OCI-LY7 (cell line): ENCODE data around the gene PCNT. TPM values are rescaled to one million over a fixed set of nuclear protein-coding genes. Genes with fewer than 3 reads are reported as not detected.

Experiments
- BruUV-seq: library from RNA; stranded (reverse); fragments of 400-500 nt; replicated peaks from 2 replicates; lab custom pipeline; 2021; lab: Mats Ljungman, UMichigan
- CTCF ChIA-PET: fragments of 300-600 bp; sonication (Branson Sonifier 250); formaldehyde crosslinking; loops from one replicate; lab custom pipeline; 2022; ENCODE audit warnings: antibody characterized with exemption; ENCODE audit not compliant: unreplicated experiment; lab: Charles Lee
- POLR2A ChIA-PET: fragments of 300-600 bp; sonication (Branson Sonifier 250); formaldehyde crosslinking; loops from one replicate; lab custom pipeline; 2022; ENCODE audit warnings: antibody characterized with exemption; lab: Charles Lee
- DNase-seq: peaks from one replicate; pipeline ENCODE4 v3.0.0-alpha.2; 2015; ENCODE audit warnings: low spot score
- H2AFZ ChIP-seq: fragments of 200-600 bp; sonication (generic), shearing (Covaris generic); 2 replicates; pipeline ENCODE4 v1.6.1; 2014; ENCODE audit warnings: mild to moderate bottlenecking, antibody characterized with exemption, low read length, moderate library complexity
- H3K27ac ChIP-seq: fragments of 200-600 bp; sonication (generic); 2 replicates; pipeline ENCODE4 v1.5.1; 2014; ENCODE audit warnings: mixed run types, low read depth, mild to moderate bottlenecking, moderate library complexity, low read length, inconsistent platforms; ENCODE audit not compliant: poor library complexity, severe bottlenecking
- H3K36me3 ChIP-seq: fragments of 200-600 bp; sonication (generic); 2 replicates; pipeline ENCODE4 v1.6.1; 2014; ENCODE audit warnings: mild to moderate bottlenecking, antibody characterized with exemption, low read length, moderate library complexity, mixed read lengths; ENCODE audit not compliant: insufficient read depth
- H3K4me1 ChIP-seq: fragments of 200-600 bp; sonication (generic); 2 replicates; pipeline ENCODE4 v1.5.1; 2014; ENCODE audit warnings: mild to moderate bottlenecking, low read length; ENCODE audit not compliant: insufficient read depth, poor library complexity, severe bottlenecking
- H3K4me2 ChIP-seq: fragments of 200-600 bp; sonication (generic); 2 replicates; pipeline ENCODE4 v1.6.1; 2014; ENCODE audit warnings: mild to moderate bottlenecking, low read length
- H3K4me3 ChIP-seq: fragments of 200-600 bp; sonication (generic); 2 replicates; pipeline ENCODE4 v1.5.1; 2014; ENCODE audit warnings: mild to moderate bottlenecking, low read depth, low read length; ENCODE audit not compliant: poor library complexity, severe bottlenecking
- H3K79me2 ChIP-seq: fragments of 200-600 bp; sonication (generic); 2 replicates; pipeline ENCODE4 v1.6.1; 2016; ENCODE audit warnings: low read depth, mild to moderate bottlenecking, low read length, moderate library complexity, mixed read lengths; ENCODE audit not compliant: insufficient read depth
- H3K9me2 ChIP-seq: fragments of 200-600 bp; sonication (generic); 2 replicates; pipeline ENCODE4 v1.6.1; 2016; ENCODE audit warnings: mild to moderate bottlenecking, low read length, mixed read lengths; ENCODE audit not compliant: insufficient read depth
- H3K9me3 ChIP-seq: fragments of 200-600 bp; sonication (generic); 2 replicates; pipeline ENCODE4 v1.6.1; 2014; ENCODE audit warnings: mild to moderate bottlenecking, mixed run types, low read length, mixed read lengths
- H4K20me1 ChIP-seq: fragments of 200-600 bp; sonication (generic); 2 replicates; pipeline ENCODE4 v1.6.1; 2014; ENCODE audit warnings: mild to moderate bottlenecking, antibody characterized with exemption, low read length, moderate library complexity, mixed read lengths; ENCODE audit not compliant: insufficient read depth
- CTCF ChIP-seq: fragments of 200-600 bp; sonication (generic); conservative IDR thresholded peaks from 2 replicates; pipeline ENCODE4 v1.5.1; 2014; ENCODE audit warnings: mild to moderate bottlenecking, antibody characterized with exemption, low read length, moderate library complexity, mixed read lengths
- EZH2phosphoT487 ChIP-seq: fragments of 200-600 bp; sonication (generic); IDR thresholded peaks from 2 replicates; pipeline ENCODE4 v1.6.1; 2018; ENCODE audit warnings: low read depth, borderline replicate concordance, mild to moderate bottlenecking, mixed run types, antibody characterized with exemption, low read length, moderate library complexity, mixed read lengths
- intact Hi-C: fragments of 100-400 bp; cut with micrococcal nuclease; formaldehyde crosslinking; loops from one replicate; pipeline ENCODE4 v1.10.0; 2022; ENCODE audit not compliant: unreplicated experiment
- total RNA-seq, 2 experiments: library from RNA; depleted of rRNA in 1 of 2; stranded (reverse); fragments of >200 nt in 1 of 2; shearing (Covaris generic) in 1 of 2; gene quantifications; 2 replicates each; pipeline ENCODE4 v1.2.3, GENCODE V29; 2014 to 2022

Gene PCNT
- total RNA-seq, 2 experiments from 2014 or later: 48.4 to 84.1 TPM

DNA sequence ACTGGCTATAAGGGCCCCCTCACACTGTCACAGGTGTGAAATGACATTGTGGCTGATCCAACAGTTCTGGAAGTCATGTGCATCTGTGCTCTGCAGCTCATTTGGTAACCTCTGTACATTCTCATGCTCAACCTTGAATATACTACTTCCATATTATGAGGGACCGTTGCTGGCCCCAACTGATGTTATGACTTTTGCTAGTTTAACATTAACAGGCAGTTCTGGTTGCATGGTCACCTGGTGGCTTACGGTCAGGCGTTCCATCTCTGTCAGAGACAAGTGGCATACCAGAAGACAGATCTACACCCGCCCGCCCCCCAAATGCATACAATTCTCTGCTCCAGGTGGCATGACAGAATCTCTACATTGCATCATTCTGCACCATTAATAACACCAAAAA is 128.8 kb downstream of the PCNT start:
- H3K4me2 ChIP-seq: no peak overlapping the region
- H2AFZ ChIP-seq: no peak overlapping the region
- DNase-seq: no peak
- no peak overlapping the region for H3K4me3 ChIP-seq
- peaks cover 10% of the 10 kb centered on the region for H3K4me1 ChIP-seq
- ChIA-PET POLR2A (no interaction called here), CTCF (no interaction called here)
- no TSS peak for BruUV-seq
- peaks cover 12% of the 10 kb centered on the region; the same call in 1 of the 2 replicates for H3K9me3 ChIP-seq
- peaks cover 17% of the 10 kb centered on the region; the same call in 1 of the 2 replicates for H4K20me1 ChIP-seq
- H3K36me3 ChIP-seq: peaks cover 87% of the 10 kb centered on the region
- no peak for TF ChIP-seq EZH2phosphoT487
- TF ChIP-seq CTCF: no peak
- H3K79me2 ChIP-seq: peaks cover 23% of the 10 kb centered on the region
- no peaks in the 10 kb centered on the region for H3K9me2 ChIP-seq
- intact Hi-C loops: no loop called here
- no peak overlapping the region for H3K27ac ChIP-seq

GRCh38 chr21:46454142-46454541 is 130.2 kb downstream of the PCNT start:
- H2AFZ ChIP-seq: no peak overlapping the region
- ChIA-PET CTCF (no interaction called here), POLR2A (interaction anchor here (0.6 to 0.7 kb wide), 2 partner anchors 33 to 255 kb away, joined by 3 read pairs; no protein-coding TSS in a partner anchor)
- no TSS peak for BruUV-seq
- no peak overlapping the region for H3K4me2 ChIP-seq
- no peak overlapping the region for H3K4me3 ChIP-seq
- peaks cover 73% of the 10 kb centered on the region for H3K36me3 ChIP-seq
- no peak for DNase-seq
- peaks cover 10% of the 10 kb centered on the region for H3K4me1 ChIP-seq
- intact Hi-C loops: no loop called here
- H4K20me1 ChIP-seq: peaks cover 17% of the 10 kb centered on the region; the same call in 1 of the 2 replicates
- no peaks in the 10 kb centered on the region for H3K9me2 ChIP-seq
- TF ChIP-seq CTCF (no peak), EZH2phosphoT487 (no peak)
- peaks cover 30% of the 10 kb centered on the region for H3K79me2 ChIP-seq
- no peak overlapping the region for H3K27ac ChIP-seq
- 0 out of 2 replicates have a peak, but pooled peaks cover 4% of the 10 kb centered on the region for H3K9me3 ChIP-seq

- no peak for TF ChIP-seq EZH2phosphoT487
- TF ChIP-seq CTCF: no peak
- no peak for DNase-seq
- BruUV-seq: TSS peak; percentile 20
- no peaks in the 10 kb centered on the region for H3K9me2 ChIP-seq
- ChIA-PET POLR2A (interaction anchor here (0.6 kb wide), 1 partner anchor 255 kb away, joined by 3 read pairs; no protein-coding TSS in a partner anchor), CTCF (no interaction called here)
- no peak overlapping the region for H3K4me3 ChIP-seq
- H3K4me2 ChIP-seq: no peak overlapping the region
- peaks cover 33% of the 10 kb centered on the region for H3K79me2 ChIP-seq
- peaks cover 17% of the 10 kb centered on the region; the same call in 1 of the 2 replicates for H4K20me1 ChIP-seq
- H3K36me3 ChIP-seq: peaks cover 68% of the 10 kb centered on the region
- intact Hi-C loops: loop anchor here (5.0 kb wide), 1 partner anchor 102 kb away; no protein-coding TSS in a partner anchor
- no peak overlapping the region for H3K27ac ChIP-seq
- H3K4me1 ChIP-seq: peaks cover 14% of the 10 kb centered on the region
- no peak overlapping the region for H2AFZ ChIP-seq
- H3K9me3 ChIP-seq: 0 out of 2 replicates have a peak, but pooled peaks cover 4% of the 10 kb centered on the region
These were observed 130.9 kb downstream of the PCNT start for GRCh38 chr21:46454634-46455390.
